Tibial artery (tissue), 4 donors: ENCODE measurements around the gene MYCN.

Source experiments
- DNase-seq, 2 donors: peaks; one replicate each; pipeline ENCODE4 v3.0.0-alpha.2; 2019
- H3K27ac ChIP-seq, 2 donors: fragments of 200-600 bp; sonication (generic) in 1 of 2; 1 replicate in 1 of 2; 2 replicates in 1 of 2; pipeline ENCODE4 v1.5.1; 2018 to 2019; ENCODE audit warnings: mild to moderate bottlenecking in 1 of 2
- H3K27me3 ChIP-seq, 2 donors: fragments of 200-600 bp; sonication (generic) in 1 of 2; one replicate each; pipeline versions ENCODE4 v1.5.1 to v1.6.0; 2016 to 2019
- H3K36me3 ChIP-seq, 3 donors: fragments of 200-600 bp; sonication (generic) in 2 of 3; one replicate each; pipeline ENCODE4 v1.5.1; 2016 to 2019; ENCODE audit warnings: mild to moderate bottlenecking in 2 of 3
- H3K4me1 ChIP-seq, 4 donors: fragments of 200-600 bp; sonication (generic) in 2 of 4; 1 replicate in 3 of 4; 2 replicates in 1 of 4; pipeline ENCODE4 v1.5.1; 2016 to 2019
- H3K4me3 ChIP-seq, 2 donors: fragments of 200-600 bp; sonication (generic) in 1 of 2; 1 replicate in 1 of 2; 2 replicates in 1 of 2; pipeline ENCODE4 v1.5.1; 2018 to 2019; ENCODE audit warnings: mild to moderate bottlenecking in 2 of 2
- H3K9me3 ChIP-seq, 3 donors: fragments of 200-600 bp; sonication (generic) in 1 of 3; one replicate each; pipeline ENCODE4 v1.5.1; 2016 to 2019
- CTCF ChIP-seq, 2 experiments: fragments of 200-600 bp in 1 of 2; fragments of 450-650 bp in 1 of 2; IDR thresholded peaks; one replicate each; pipeline ENCODE4 v1.5.1; 2017 to 2019; ENCODE audit warnings: antibody characterized with exemption in 2 of 2, mild to moderate bottlenecking in 1 of 2, moderate library complexity in 1 of 2
- intact Hi-C: fragments of 100-400 bp; cut with DNase I; formaldehyde crosslinking; loops from one replicate; pipeline ENCODE4 v1.15.0; 2023; ENCODE audit warnings: low total_unique reads

Gene MYCN

GRCh38 chr2:15984368-15985255 lies 44.3 kb downstream of the MYCN start:
- intact Hi-C loops: no loop called here
- TF ChIP-seq CTCF (IDR thresholded peaks at IDR 0.05): no peak
- no peak overlapping the region for H3K27ac ChIP-seq
- no peaks in the 10 kb centered on the region for H3K36me3 ChIP-seq
- DNase-seq: no peak
- H3K4me3 ChIP-seq: no peak overlapping the region
- H3K27me3 ChIP-seq: peaks cover 0 to 33% of the 10 kb centered on the region in 2 donors
- H3K4me1 ChIP-seq: no peaks in the 10 kb centered on the region
- no peaks in the 10 kb centered on the region for H3K9me3 ChIP-seq

- DNase-seq: no peak
- Histone ChIP-seq H3K36me3 (no peaks in the 10 kb centered on the region), H3K4me3 (no peak overlapping the region), H3K9me3 (no peaks in the 10 kb centered on the region), H3K27me3 (peaks cover 0 to 33% of the 10 kb centered on the region in 2 donors), H3K4me1 (no peaks in the 10 kb centered on the region), H3K27ac (no peak overlapping the region)
- no peak for TF ChIP-seq CTCF (IDR thresholded peaks at IDR 0.05)
- intact Hi-C loops: no loop called here
Measured at GRCh38 chr2:15985531-15985930, 45.2 kb downstream of the MYCN start.

GRCh38 chr2:15986068-15986560 lies 45.8 kb downstream of the MYCN start:
- Histone ChIP-seq H3K4me1 (no peaks in the 10 kb centered on the region), H3K27me3 (peaks cover 0 to 33% of the 10 kb centered on the region in 2 donors), H3K4me3 (no peak overlapping the region), H3K9me3 (no peaks in the 10 kb centered on the region), H3K27ac (no peak overlapping the region), H3K36me3 (no peaks in the 10 kb centered on the region)
- no peak for DNase-seq
- intact Hi-C loops: no loop called here
- no peak for TF ChIP-seq CTCF (IDR thresholded peaks at IDR 0.05)

GRCh38 chr2:15986644-15987043 lies 46.3 kb downstream of the MYCN start:
- DNase-seq: no peak
- Histone ChIP-seq H3K36me3 (no peaks in the 10 kb centered on the region), H3K9me3 (no peaks in the 10 kb centered on the region), H3K4me3 (no peak overlapping the region), H3K27ac (no peak overlapping the region), H3K27me3 (peaks cover 0 to 31% of the 10 kb centered on the region in 2 donors), H3K4me1 (no peaks in the 10 kb centered on the region)
- intact Hi-C loops: no loop called here
- TF ChIP-seq CTCF (IDR thresholded peaks at IDR 0.05): no peak

- Histone ChIP-seq H3K4me3 (no peak overlapping the region), H3K4me1 (no peaks in the 10 kb centered on the region), H3K27ac (no peak overlapping the region), H3K36me3 (no peaks in the 10 kb centered on the region), H3K27me3 (peaks cover 0 to 32% of the 10 kb centered on the region in 2 donors), H3K9me3 (no peaks in the 10 kb centered on the region)
- no peak for TF ChIP-seq CTCF (IDR thresholded peaks at IDR 0.05)
- intact Hi-C loops: no loop called here
- no peak for DNase-seq
Measured at GRCh38 chr2:15988733-15989132, 48.4 kb downstream of the MYCN start.
